LNCAP (cell line): Measurements from ENCODE around the gene MOGAT2.

Source experiments
- TF ChIP-seq, protein P1 (sequence below): fragments of 450-650 bp; IDR thresholded peaks from 2 replicates; pipeline ENCODE4 v1.5.1; 2017; ENCODE audit warnings: mild to moderate bottlenecking

Gene MOGAT2

DNA sequence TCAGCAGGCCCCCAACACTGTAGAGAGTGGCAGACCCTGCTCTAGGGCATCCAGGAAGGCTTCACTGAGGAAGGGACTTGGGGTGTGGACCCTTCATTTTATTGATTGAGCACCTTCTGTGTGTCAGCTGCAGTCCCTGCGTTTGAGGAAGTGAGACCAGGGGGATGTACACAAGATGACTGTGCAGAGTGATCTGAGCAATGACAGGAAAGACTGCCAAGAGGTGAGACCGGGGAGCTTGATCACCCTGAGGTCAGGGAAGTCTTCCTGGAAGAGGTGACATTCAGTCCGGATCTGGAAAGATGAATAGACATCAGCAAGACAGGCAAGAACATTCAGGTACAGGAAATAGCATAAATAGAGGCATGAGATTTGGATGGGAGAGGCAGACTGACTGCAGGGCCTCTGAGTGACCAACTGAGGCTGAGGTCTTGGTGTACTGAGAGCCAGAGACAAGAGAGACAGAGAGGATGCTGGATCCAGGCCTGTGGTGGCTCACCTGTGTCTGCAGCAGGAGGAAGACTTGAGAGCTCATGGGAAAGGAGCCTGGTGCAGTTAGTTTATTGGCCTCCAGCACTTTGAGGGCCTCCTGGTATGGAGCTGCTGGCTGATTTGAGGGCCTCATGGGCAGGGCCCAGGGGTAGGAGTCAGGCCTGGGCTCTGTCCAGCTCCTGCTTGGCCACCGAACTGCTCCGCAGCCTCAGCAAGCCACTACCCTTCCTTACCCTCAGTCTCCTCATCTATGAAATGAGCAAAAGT, 56.1 kb downstream of the MOGAT2 start:
- TF ChIP-seq, protein P1, sequence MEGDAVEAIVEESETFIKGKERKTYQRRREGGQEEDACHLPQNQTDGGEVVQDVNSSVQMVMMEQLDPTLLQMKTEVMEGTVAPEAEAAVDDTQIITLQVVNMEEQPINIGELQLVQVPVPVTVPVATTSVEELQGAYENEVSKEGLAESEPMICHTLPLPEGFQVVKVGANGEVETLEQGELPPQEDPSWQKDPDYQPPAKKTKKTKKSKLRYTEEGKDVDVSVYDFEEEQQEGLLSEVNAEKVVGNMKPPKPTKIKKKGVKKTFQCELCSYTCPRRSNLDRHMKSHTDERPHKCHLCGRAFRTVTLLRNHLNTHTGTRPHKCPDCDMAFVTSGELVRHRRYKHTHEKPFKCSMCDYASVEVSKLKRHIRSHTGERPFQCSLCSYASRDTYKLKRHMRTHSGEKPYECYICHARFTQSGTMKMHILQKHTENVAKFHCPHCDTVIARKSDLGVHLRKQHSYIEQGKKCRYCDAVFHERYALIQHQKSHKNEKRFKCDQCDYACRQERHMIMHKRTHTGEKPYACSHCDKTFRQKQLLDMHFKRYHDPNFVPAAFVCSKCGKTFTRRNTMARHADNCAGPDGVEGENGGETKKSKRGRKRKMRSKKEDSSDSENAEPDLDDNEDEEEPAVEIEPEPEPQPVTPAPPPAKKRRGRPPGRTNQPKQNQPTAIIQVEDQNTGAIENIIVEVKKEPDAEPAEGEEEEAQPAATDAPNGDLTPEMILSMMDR = no peak

GRCh38 chr11:75775056-75775455, 57.4 kb downstream of the MOGAT2 start:
- TF ChIP-seq, protein P1 = no peak

- TF ChIP-seq, protein P1 = no peak
Observed at GRCh38 chr11:75776546-75776945, 58.9 kb downstream of the MOGAT2 start.

GRCh38 chr11:75777461-75778110, 59.9 kb downstream of the MOGAT2 start:
- TF ChIP-seq, protein P1 = no peak

DNA sequence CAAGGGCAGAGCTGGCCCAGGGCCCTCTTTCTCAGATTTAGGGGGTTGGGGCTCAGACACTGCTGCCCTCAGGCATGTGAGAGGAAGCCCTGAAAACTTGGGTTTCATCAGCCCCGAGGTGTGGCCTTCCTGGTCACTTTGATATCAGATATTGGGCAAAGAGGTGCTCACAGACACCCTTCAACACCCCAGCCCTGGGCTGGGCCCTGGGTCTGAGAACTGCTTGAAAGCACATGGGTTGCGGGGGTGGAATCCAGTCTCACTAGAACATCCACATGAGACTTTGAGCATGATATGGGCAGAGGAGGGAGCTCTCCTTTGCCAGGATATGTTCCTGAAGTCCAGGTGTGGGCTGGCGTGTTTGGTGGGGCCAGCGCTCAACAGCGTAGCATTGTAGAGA, 61.3 kb downstream of the MOGAT2 start:
- TF ChIP-seq, protein P1 = no peak

DNA sequence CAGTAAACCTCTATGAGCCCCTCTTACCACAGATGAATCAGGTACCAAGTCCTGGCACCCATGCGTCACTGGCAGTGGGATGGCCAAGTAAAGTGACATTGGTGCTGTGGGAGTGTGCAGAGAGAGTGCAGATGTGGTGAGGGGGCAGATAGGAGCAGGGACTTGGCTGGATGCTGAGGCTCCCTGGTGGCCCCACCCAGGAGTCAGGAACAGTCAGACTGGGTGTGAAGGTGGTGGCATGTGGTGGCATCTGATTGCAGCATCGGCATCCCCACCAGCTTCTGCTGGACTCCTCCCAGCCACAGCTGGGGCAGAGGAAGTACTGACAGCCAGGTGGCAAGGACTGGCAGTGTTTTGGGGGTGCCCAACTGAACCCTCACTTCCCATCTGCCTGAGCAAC, 62.3 kb downstream of the MOGAT2 start:
- TF ChIP-seq, protein P1 = no peak

DNA sequence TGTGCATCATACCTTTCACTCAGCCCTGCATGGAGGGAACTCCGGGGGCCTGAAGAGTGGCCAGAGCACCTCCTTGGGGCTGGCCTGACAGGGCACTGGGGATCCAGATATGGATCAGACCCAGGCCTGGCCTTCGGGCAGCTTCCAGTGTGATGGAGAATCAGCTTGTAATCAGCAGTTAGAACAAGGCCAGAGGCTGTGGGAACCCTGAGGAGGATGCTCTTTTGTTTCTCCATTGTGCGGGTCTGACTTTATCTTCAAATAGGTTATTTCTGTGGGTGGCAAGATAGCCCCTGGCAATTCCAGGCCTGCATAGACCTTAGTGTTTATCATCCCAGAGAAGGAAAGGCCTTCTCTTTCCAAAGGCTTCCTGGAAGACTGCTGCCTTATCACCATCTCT, 63.2 kb downstream of the MOGAT2 start:
- TF ChIP-seq, protein P1 = no peak
